K562 (cell line): Measurements from ENCODE around the gene FOS. TPM values are rescaled to one million over a fixed set of nuclear protein-coding genes. Genes with fewer than 3 reads are reported as not detected.

Source experiments
- BHLHE40 ChIP-seq: IDR thresholded peaks from 2 replicates; pipeline ENCODE4 v1.6.1; 2011; ENCODE audit warnings: low read length, improper control_type of control experiment
- CEBPB ChIP-seq: fragments of 450-650 bp; IDR thresholded peaks from 2 replicates; pipeline ENCODE4 v1.6.1; 2016; ENCODE audit warnings: missing genetic modification characterization, missing compliant biosample characterization
- CEBPG ChIP-seq, 3 experiments: fragments of 200-800 bp in 1 of 3; sonication (Bioruptor generic) in 1 of 3; sonication (generic) in 1 of 3; formaldehyde crosslinking in 1 of 3; IDR thresholded peaks in 2 of 3; conservative IDR thresholded peaks in 1 of 3; 2 replicates each; pipeline versions ENCODE4 v1.6.1 to v1.8.0; 2016 to 2022; ENCODE audit warnings: missing compliant biosample characterization in 2 of 3, missing genetic modification characterization in 2 of 3, mild to moderate bottlenecking in 1 of 3, missing genetic modification reagents in 1 of 3
- DACH1 ChIP-seq: fragments of 450-650 bp; IDR thresholded peaks from 2 replicates; pipeline ENCODE4 v1.6.1; 2018; ENCODE audit not compliant: partially characterized antibody
- EGR1 ChIP-seq: fragments of 450-650 bp; conservative IDR thresholded peaks from 2 replicates; pipeline ENCODE4 v1.6.1; 2017; ENCODE audit warnings: mild to moderate bottlenecking
- GABPB1 ChIP-seq: sonication (generic); formaldehyde crosslinking; IDR thresholded peaks from 2 replicates; pipeline ENCODE4 v1.8.0; 2022; ENCODE audit warnings: mild to moderate bottlenecking, missing genetic modification reagents
- KDM4B ChIP-seq, 2 experiments: fragments of 450-650 bp in 1 of 2; sonication (generic) in 1 of 2; IDR thresholded peaks; 2 replicates each; pipeline ENCODE4 v1.6.1; 2016 to 2017; ENCODE audit warnings: borderline replicate concordance in 2 of 2, antibody characterized with exemption in 1 of 2, low read depth in 1 of 2, mild to moderate bottlenecking in 1 of 2
- LARP7 ChIP-seq: fragments of 450-650 bp; IDR thresholded peaks from 2 replicates; pipeline ENCODE4 v1.6.1; 2016
- MBD2 ChIP-seq: sonication (generic); IDR thresholded peaks from 2 replicates; pipeline ENCODE4 v1.6.1; 2016; ENCODE audit warnings: low read depth, borderline replicate concordance
- POLR2H ChIP-seq: IDR thresholded peaks from 2 replicates; pipeline ENCODE4 v1.6.1; 2016; ENCODE audit warnings: missing genetic modification characterization, low read depth, mild to moderate bottlenecking, control low read depth, missing compliant biosample characterization, moderate library complexity
- RBM39 ChIP-seq: fragments of 200-400 bp; formaldehyde crosslinking; optimal IDR thresholded peaks from 2 replicates; pipeline ENCODE3; 2018; ENCODE audit warnings: low read depth, low read length
- SOX6 ChIP-seq: fragments of 450-650 bp; IDR thresholded peaks from 2 replicates; pipeline ENCODE4 v1.6.1; 2014; ENCODE audit warnings: mild to moderate bottlenecking
- SPI1 ChIP-seq: IDR thresholded peaks from 2 replicates; pipeline ENCODE4 v1.6.1; 2011; ENCODE audit warnings: low read depth, low read length, control low read depth, borderline replicate concordance
- TBP ChIP-seq: optimal IDR thresholded peaks from 2 replicates; pipeline ENCODE3; 2011; ENCODE audit warnings: low read depth, low read length, improper control_type of control experiment
- TCF7 ChIP-seq: sonication (generic); IDR thresholded peaks from 2 replicates; pipeline ENCODE4 v1.6.1; 2016; ENCODE audit warnings: antibody characterized with exemption, borderline replicate concordance
- TCFL5 ChIP-seq: fragments of 250-450 bp; sonication (Bioruptor Pico); conservative IDR thresholded peaks from 2 replicates; pipeline ENCODE4 v1.6.1; 2021; ENCODE audit warnings: mild to moderate bottlenecking, moderate library complexity, matching md5 sums
- ZBTB1 ChIP-seq: sonication (generic); formaldehyde crosslinking; IDR thresholded peaks from 2 replicates; pipeline ENCODE4 v1.8.1; 2023; ENCODE audit warnings: missing genetic modification reagents, low read depth, mild to moderate bottlenecking, borderline replicate concordance
- ZBTB17 ChIP-seq: fragments of 450-650 bp; formaldehyde crosslinking; IDR thresholded peaks from 2 replicates; pipeline ENCODE4 v1.4.0; 2020; ENCODE audit warnings: mild to moderate bottlenecking
- ZNF785 ChIP-seq: fragments of 250-450 bp; sonication (Bioruptor Pico); IDR thresholded peaks from 2 replicates; pipeline ENCODE4 v1.4.0; 2020; ENCODE audit warnings: mild to moderate bottlenecking
- polyA plus RNA-seq, 8 experiments: library from polyadenylated mRNA; depleted of rRNA in 4 of 8; stranded (reverse) in 5 of 8; unstranded in 3 of 8; fragments of >200 nt; fragmentation: Nextera tagmentation in 2 of 8; fragmentation: Illumina TruSeq in 1 of 8; extraction: Ambion mirVana in 2 of 8; extraction: Trizol in 1 of 8; gene quantifications; 2 replicates each; pipeline versions ENCODE4 v1.2.1 to v1.2.3, GENCODE V29; 2011 to 2014; ENCODE audit warnings: inconsistent platforms in 1 of 8, missing spikeins in 1 of 8
- total RNA-seq, 7 experiments: library from RNA; depleted of rRNA in 6 of 7; stranded (reverse); fragments of >200 nt in 6 of 7; fragmentation: Illumina TruSeq in 2 of 7; extraction: Trizol in 2 of 7; gene quantifications; 2 replicates each; pipeline versions ENCODE4 v1.2.1 to v1.2.3, GENCODE V29; 2011 to 2021; ENCODE audit warnings: low replicate concordance in 1 of 7
- TF ChIP-seq, protein P1 (sequence below), 2 experiments: IDR thresholded peaks; 2 replicates each; pipeline ENCODE4 v1.6.1; 2011; ENCODE audit warnings: borderline replicate concordance in 1 of 2, control low read depth in 1 of 2, low read depth in 1 of 2, low read length in 1 of 2, mild to moderate bottlenecking in 1 of 2, mixed read lengths in 1 of 2, moderate library complexity in 1 of 2; ENCODE audit not compliant: insufficient read depth in 1 of 2, insufficient read length in 1 of 2, poor library complexity in 1 of 2, severe bottlenecking in 1 of 2; ENCODE audit errors: extremely low read depth in 1 of 2
- TF ChIP-seq, protein P2 (sequence below): fragments of 450-650 bp; conservative IDR thresholded peaks from 2 replicates; pipeline ENCODE4 v1.6.1; 2016; ENCODE audit warnings: missing genetic modification characterization, low read depth, mild to moderate bottlenecking, control low read depth, missing compliant biosample characterization
- TF ChIP-seq, protein P3 (sequence below): fragments of 450-650 bp; IDR thresholded peaks from 2 replicates; pipeline ENCODE4 v1.6.1; 2016

Gene FOS
- total and polyA plus RNA-seq, 9 of the 15 experiments (the other 6 are each of a cell fraction or from before 2014, with no cell fraction given): 0.54 to 13.8 (median 8.9) TPM

DNA sequence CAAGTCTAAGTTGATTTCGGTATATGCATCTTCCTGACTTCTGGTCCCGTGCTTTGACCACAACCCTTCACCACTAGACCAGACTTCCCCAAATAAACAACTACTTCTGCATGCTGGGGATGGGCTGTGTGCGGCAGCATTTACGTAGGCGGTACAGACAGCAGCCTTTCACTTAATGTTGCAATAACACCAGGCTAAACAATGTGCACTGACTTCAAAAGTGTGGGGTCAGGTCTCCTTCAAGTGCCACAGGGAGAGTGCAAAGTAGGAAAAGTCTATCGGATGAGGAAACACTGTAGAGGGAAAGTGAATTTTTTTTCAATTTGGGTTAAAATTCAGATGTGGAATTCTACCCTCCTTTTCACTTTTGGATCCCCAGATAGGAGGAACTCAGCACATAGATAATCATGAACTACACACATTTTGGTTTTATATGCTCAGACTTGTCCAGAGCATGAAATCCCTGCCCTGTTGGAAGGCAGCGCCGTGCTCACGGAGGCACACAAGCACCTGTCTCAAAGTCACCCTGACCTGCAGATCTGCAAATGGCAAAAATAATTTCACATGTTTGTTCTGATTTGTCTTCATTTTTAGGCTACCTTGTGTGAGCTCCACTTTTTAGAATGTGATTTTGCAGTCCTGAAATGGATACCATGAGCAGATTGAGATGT is 3.6 kb upstream of the FOS start (continued):
- TF ChIP-seq, protein P1, sequence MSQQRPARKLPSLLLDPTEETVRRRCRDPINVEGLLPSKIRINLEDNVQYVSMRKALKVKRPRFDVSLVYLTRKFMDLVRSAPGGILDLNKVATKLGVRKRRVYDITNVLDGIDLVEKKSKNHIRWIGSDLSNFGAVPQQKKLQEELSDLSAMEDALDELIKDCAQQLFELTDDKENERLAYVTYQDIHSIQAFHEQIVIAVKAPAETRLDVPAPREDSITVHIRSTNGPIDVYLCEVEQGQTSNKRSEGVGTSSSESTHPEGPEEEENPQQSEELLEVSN (IDR thresholded peaks at IDR 0.05; ENCODE audit: borderline replicate concordance in 1 of 2, extremely low read depth in 1 of 2, insufficient read depth in 1 of 2, insufficient read length in 1 of 2, low read depth in 1 of 2, low read length in 1 of 2, poor library complexity in 1 of 2, severe bottlenecking in 1 of 2): no peak
- peak; percentile 55; the same call in 1 of the 2 replicates for TF ChIP-seq ZBTB1 (CRISPR knock-in tag)
- peak; percentile 39; the same call in 1 of the 2 replicates for TF ChIP-seq CEBPG (CRISPR knock-in tag; IDR thresholded peaks at IDR 0.05)
- 0 out of 4 replicates have a peak, but pooled peaks have one; percentile 37 to 46 for TF ChIP-seq CEBPG (tag; conservative IDR thresholded peaks at IDR 0.05 in 1 of 2, IDR thresholded peaks at IDR 0.05 in 1 of 2)
- peak; percentile 59 for TF ChIP-seq CEBPB (tag)
- no peak for TF ChIP-seq GABPB1 (CRISPR knock-in tag)
- TF ChIP-seq TBP: no peak
- no peak for TF ChIP-seq LARP7
- peak; percentile 23; the same call in 1 of the 2 replicates for TF ChIP-seq SPI1
- no peak for TF ChIP-seq TCF7
- TF ChIP-seq POLR2H (tag): no peak
- no peak for TF ChIP-seq KDM4B (IDR thresholded peaks at IDR 0.05; ENCODE audit: borderline replicate concordance in 2 of 2, low read depth in 1 of 2)
- TF ChIP-seq TCFL5 (CRISPR knock-in tag): no peak
- TF ChIP-seq ZBTB17: no peak
- TF ChIP-seq, protein P2, sequence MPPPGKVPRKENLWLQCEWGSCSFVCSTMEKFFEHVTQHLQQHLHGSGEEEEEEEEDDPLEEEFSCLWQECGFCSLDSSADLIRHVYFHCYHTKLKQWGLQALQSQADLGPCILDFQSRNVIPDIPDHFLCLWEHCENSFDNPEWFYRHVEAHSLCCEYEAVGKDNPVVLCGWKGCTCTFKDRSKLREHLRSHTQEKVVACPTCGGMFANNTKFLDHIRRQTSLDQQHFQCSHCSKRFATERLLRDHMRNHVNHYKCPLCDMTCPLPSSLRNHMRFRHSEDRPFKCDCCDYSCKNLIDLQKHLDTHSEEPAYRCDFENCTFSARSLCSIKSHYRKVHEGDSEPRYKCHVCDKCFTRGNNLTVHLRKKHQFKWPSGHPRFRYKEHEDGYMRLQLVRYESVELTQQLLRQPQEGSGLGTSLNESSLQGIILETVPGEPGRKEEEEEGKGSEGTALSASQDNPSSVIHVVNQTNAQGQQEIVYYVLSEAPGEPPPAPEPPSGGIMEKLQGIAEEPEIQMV (tag): no peak
- TF ChIP-seq, protein P3, sequence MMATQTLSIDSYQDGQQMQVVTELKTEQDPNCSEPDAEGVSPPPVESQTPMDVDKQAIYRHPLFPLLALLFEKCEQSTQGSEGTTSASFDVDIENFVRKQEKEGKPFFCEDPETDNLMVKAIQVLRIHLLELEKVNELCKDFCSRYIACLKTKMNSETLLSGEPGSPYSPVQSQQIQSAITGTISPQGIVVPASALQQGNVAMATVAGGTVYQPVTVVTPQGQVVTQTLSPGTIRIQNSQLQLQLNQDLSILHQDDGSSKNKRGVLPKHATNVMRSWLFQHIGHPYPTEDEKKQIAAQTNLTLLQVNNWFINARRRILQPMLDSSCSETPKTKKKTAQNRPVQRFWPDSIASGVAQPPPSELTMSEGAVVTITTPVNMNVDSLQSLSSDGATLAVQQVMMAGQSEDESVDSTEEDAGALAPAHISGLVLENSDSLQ: no peak
- peak; percentile 30; the same call in 1 of the 2 replicates for TF ChIP-seq EGR1
- TF ChIP-seq MBD2: no peak
- peak; percentile 77 for TF ChIP-seq BHLHE40
- TF ChIP-seq ZNF785 (CRISPR knock-in tag): no peak
- TF ChIP-seq RBM39: no peak
- TF ChIP-seq SOX6: peak; percentile 32; the same call in 1 of the 2 replicates
- TF ChIP-seq DACH1: no peak
